ENCODE measurements around the gene MYBPC2. TPM values are rescaled to one million over a fixed set of nuclear protein-coding genes. Genes with fewer than 3 reads are reported as not detected.
A peak's percentile ranks its signal among the peaks of the same experiment; 100 is the strongest.

Gene MYBPC2
- total and polyA plus RNA-seq, 9 of the 15 experiments (the other 6 are each of a cell fraction or from before 2014, with no cell fraction given) = 0.01 to 0.14 (median 0.04) TPM; not detected in 6

GRCh38 chr19:50511069-50511822 is 78.6 kb downstream of the MYBPC2 start, which contains the start of gene JOSD2 (continued):
- peak; percentile 21; the same call in 1 of the 2 replicates for TF ChIP-seq NKRF (IDR thresholded peaks at IDR 0.05; ENCODE audit: borderline replicate concordance)
- TF ChIP-seq FOXK2 (conservative IDR thresholded peaks at IDR 0.05 in 1 of 2, IDR thresholded peaks at IDR 0.05 in 1 of 2; ENCODE audit: low read depth in 2 of 2) = 0 out of 4 replicates have a peak, but pooled peaks of 1 of the 2 experiments have one; percentile 34
- TF ChIP-seq NR2C2 (CRISPR knock-in tag; IDR thresholded peaks at IDR 0.05) = peak; percentile 75
- peak; percentile 92 for TF ChIP-seq NR2C2 (tag; IDR thresholded peaks at IDR 0.05)
- peak; percentile 75 for TF ChIP-seq USF1 (CRISPR knock-in tag; IDR thresholded peaks at IDR 0.05)
- peak; percentile 78 for TF ChIP-seq FOSL1 (tag; conservative IDR thresholded peaks at IDR 0.05)
- no peak for TF ChIP-seq RAD21 (CRISPR knock-in tag; conservative IDR thresholded peaks at IDR 0.05 in 1 of 2, IDR thresholded peaks at IDR 0.05 in 1 of 2)
- TF ChIP-seq GMEB1 (CRISPR knock-in tag; IDR thresholded peaks at IDR 0.05) = peak; percentile 74
- no peak for TF ChIP-seq ZNF445 (CRISPR knock-in tag; IDR thresholded peaks at IDR 0.05; ENCODE audit: low read depth)
- peak; percentile 93 for TF ChIP-seq ARHGAP35 (IDR thresholded peaks at IDR 0.05; ENCODE audit: partially characterized antibody)
- TF ChIP-seq KDM4B (IDR thresholded peaks at IDR 0.05; ENCODE audit: borderline replicate concordance in 2 of 2, low read depth in 1 of 2) = peak in 1 of 2 experiments; percentile 61; a peak in 1 of 4 replicates
- peak; percentile 60; the same call in 1 of the 2 replicates for TF ChIP-seq CAMTA2 (CRISPR knock-in tag; conservative IDR thresholded peaks at IDR 0.05)
- TF ChIP-seq ZMIZ1 (IDR thresholded peaks at IDR 0.05; ENCODE audit: low read depth in 2 of 2, low read length in 2 of 2) = 0 out of 4 replicates have a peak, but pooled peaks have one; percentile 13 to 26
- TF ChIP-seq BACH1 (tag; IDR thresholded peaks at IDR 0.05) = no peak; the same call in 1 of the 2 replicates
- TF ChIP-seq EP300 (IDR thresholded peaks at IDR 0.05; ENCODE audit: low read length) = 0 out of 2 replicates have a peak, but pooled peaks have one; percentile 20

Measured in K562 (cell line).